ENCODE measurements around the gene TIGD2.

DNA sequence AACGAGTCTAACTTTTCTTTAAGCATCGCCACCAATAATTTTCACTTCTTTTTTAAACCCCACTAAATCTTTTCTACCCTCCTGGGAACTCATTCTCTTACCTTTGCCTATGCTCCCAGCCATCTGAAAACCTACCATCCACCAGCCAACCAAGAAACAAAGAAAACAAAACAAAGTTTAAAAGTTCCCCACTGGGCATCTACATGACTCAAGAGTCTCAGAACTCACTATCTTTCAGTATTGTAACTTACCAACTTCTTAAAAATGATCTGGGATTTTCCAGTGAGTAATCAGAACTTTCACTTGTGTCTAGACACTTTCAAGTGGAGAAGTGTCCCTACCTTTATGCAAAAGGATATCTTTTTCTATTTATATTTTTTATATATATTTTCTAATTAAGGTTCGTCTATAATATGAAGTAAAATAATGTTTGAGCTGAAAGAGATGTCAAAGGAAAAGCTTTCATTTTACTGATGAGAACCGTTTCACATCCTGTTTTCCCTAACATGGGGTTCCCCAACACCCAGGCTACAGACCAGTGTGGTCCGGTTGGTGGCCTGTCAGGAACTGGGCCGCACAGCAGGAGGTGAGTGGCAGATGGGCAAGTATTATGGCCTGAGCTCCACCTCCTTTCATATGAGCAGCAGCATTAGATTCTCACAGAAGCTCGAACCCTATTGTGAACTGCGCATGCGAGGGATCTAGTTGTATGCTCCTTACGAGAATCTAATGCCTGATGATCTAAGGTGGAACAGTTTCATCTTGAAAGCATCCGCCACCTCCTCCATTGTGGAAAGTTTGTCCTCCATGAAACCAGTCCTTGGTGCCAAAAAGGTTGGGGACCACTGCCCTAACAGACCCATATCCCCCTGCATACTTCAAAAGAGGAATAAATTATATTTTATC is 9.8 kb upstream of the TIGD2 start:
- TF ChIP-seq CTCF (IDR thresholded peaks at IDR 0.05) (no peak), POLR2AphosphoS5 (IDR thresholded peaks at IDR 0.05) (no peak), POLR2A (IDR thresholded peaks at IDR 0.05; ENCODE audit: low read depth) (no peak)

Data from esophagus muscularis mucosa (tissue), 3 donors.